ENCODE measurements around the gene ZNF888. TPM values are rescaled to one million over a fixed set of nuclear protein-coding genes. Genes with fewer than 3 reads are reported as not detected.

The ZNF888 gene
- total RNA-seq (1 to 10 TPM; 4.2 to 5.0 TPM), polyA plus RNA-seq (1 to 10 TPM; 1.1 to 1.5 TPM)
- long read RNA-seq, donor 1: 0 reads
- long read RNA-seq, donor 2: 0 reads

- Histone ChIP-seq H3K4me3 (ENCODE audit: low read length in 2 of 2) (peak within 1 kb of the TSS; percentile 58 to 67), H3K9me3 (ENCODE audit: control insufficient read depth, low read length) (no peaks in the 10 kb centered on the region), H3K36me3 (ENCODE audit: control insufficient read depth in 1 of 2, insufficient read depth in 2 of 2, low read length in 1 of 2) (no peaks in the 10 kb centered on the region), H3K27me3 (ENCODE audit: control insufficient read depth in 1 of 2, insufficient read depth in 2 of 2, low read length in 1 of 2) (no peaks in the 10 kb centered on the region), H3K4me1 (ENCODE audit: control insufficient read depth in 1 of 2, insufficient read depth in 2 of 2, low read length in 2 of 2) (no peaks in the 10 kb centered on the region), H3K27ac (ENCODE audit: low read depth in 1 of 2, low read length in 2 of 2) (peak within 1 kb of the TSS; percentile 45 to 92)
- ATAC-seq (ENCODE audit: low FRiP score): peak; percentile 99
- peak; percentile 90 to 96 for DNase-seq
- intact Hi-C loops (cut with DNase I): loop anchor here in 1 of 2 donors (2.0 kb wide), 1 partner anchor 26 kb away; the partner anchor contains the start of gene ZNF320
- WGBS, 2 donors: 1% methylated on average over 53 to 55 of the region's 55 CpGs
Measured at GRCh38 chr19:52922841-52923777, at the start of gene ZNF888. Gene ZNF888, minus strand, starts transcription at chr19:52923428. Its CDS starts 5,555 bp downstream, at chr19:52917873.

DNA sequence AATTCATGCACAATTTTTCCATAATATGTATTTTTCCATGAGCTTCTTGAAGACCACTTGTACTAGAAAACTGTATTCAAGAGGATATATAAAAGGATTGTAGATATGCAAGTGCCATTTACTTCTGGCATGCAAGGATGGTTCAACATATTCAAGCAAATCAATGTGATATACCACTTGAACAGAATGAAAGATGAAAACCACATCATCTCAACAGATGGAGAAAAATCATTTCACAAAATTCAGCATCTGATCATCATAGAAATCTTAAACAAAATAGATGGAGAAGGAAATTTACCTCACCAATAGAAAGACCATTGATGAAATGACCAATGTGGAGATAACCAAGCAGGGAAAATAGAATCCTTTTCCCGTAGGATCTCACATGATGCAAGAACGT is 44.5 kb upstream of the ZNF888 start:
- no peaks in the 10 kb centered on the region for H3K27me3 ChIP-seq (ENCODE audit: control insufficient read depth in 1 of 2, insufficient read depth in 2 of 2, low read length in 1 of 2)
- no peaks in the 10 kb centered on the region for H3K9me3 ChIP-seq (ENCODE audit: control insufficient read depth, low read length)
- intact Hi-C loops (cut with DNase I): loop anchor here in 1 of 2 donors (10.0 kb wide), 1 partner anchor 73 kb away; the partner anchor contains the start of gene ZNF320
- DNase-seq: no peak
- no peaks in the 10 kb centered on the region for H3K4me1 ChIP-seq (ENCODE audit: control insufficient read depth in 1 of 2, insufficient read depth in 2 of 2, low read length in 2 of 2)
- no peak overlapping the region for H3K4me3 ChIP-seq (ENCODE audit: low read length in 2 of 2)
- no peak overlapping the region for H3K27ac ChIP-seq (ENCODE audit: low read depth in 1 of 2, low read length in 2 of 2)
- ATAC-seq (ENCODE audit: low FRiP score): no peak
- WGBS, 2 donors: 97 to 99% methylated on average over 2 of the region's 2 CpGs
- peaks cover 1 to 4% of the 10 kb centered on the region in 2 donors for H3K36me3 ChIP-seq (ENCODE audit: control insufficient read depth in 1 of 2, insufficient read depth in 2 of 2, low read length in 1 of 2)

DNA sequence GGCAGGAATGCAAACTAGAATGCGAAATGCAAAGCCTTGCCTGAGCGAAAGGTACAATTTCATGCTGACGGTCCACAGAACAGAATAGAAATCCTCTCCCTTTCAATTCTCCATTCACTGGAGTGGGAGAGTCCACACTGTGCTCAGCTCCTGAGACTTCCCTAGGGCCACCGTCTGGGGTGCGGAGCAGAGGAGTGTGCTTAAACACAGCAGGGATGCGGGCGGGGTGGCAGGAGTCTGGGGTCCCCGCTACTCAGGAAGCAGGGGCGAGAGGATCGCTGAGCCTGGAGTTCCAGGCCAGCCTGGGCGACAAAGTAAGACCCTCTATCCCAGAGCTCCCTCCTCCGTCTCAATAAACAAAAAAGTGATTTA is 40.0 kb upstream of the ZNF888 start:
- intact Hi-C loops (cut with DNase I): loop anchor here in 1 of 2 donors (2.0 to 10.0 kb wide), 2 partner anchors 20 to 68 kb away; partner anchors contain the start of gene ZNF320
- Histone ChIP-seq H3K27me3 (ENCODE audit: control insufficient read depth in 1 of 2, insufficient read depth in 2 of 2, low read length in 1 of 2) (no peaks in the 10 kb centered on the region), H3K4me1 (ENCODE audit: control insufficient read depth in 1 of 2, insufficient read depth in 2 of 2, low read length in 2 of 2) (peaks cover 0 to 3% of the 10 kb centered on the region in 2 donors), H3K9me3 (ENCODE audit: control insufficient read depth, low read length) (peaks cover 9% of the 10 kb centered on the region), H3K27ac (ENCODE audit: low read depth in 1 of 2, low read length in 2 of 2) (peak overlapping the region in 1 of 2 donors; percentile 94), H3K36me3 (ENCODE audit: control insufficient read depth in 1 of 2, insufficient read depth in 2 of 2, low read length in 1 of 2) (no peaks in the 10 kb centered on the region), H3K4me3 (ENCODE audit: low read length in 2 of 2) (peak overlapping the region; percentile 59 to 70)
- peak; percentile 64 for ATAC-seq (ENCODE audit: low FRiP score)
- 1% methylated on average over 12 of the region's 12 CpGs for WGBS, 2 donors
- DNase-seq: no peak

DNA sequence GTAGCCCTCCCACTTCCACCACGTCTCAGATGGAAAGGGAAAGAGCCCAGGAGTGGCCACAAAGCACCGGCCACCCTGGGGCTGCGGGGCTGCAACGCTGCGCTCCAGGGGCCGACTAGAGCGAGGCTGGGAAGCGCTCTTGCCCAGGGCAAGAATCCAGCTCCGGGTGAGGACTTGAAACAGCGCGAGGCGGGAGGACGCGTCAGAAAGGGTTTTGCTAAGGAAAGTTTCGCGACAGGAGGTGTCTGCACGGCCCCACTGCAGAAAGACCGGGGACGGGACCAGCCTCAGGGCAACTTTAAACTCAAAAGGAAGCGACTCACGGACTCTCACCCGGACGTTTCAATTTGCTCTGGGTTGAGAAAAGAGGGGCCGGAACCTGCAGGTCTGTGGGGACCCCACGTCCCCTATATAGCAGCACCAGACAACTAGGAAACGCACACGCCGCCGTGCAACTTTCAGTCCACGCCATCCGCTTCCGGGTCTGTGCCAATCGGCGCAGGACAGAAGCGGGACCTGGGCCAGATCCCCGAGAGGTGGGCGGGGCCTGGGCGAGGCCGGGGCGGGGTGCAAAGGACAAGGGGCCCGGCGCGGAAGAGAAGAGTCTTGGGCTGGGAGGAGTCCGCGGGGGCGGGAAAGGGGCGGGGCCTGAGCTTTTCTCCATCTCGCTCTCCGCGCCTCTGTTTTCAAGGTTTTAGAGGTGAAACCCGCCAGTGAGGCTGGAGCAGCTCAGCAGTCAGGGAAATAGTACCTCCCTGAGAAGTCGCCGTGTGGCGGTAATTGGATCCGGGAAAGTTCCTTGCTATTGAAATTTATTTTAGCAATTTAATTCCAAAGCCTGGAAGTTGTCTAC is 39.4 kb upstream of the ZNF888 start, which contains the start of gene ZNF816:
ZNF816 (minus strand) TSS at position 488 of the 853 bp plus-strand sequence. CDS start 6,792 bp downstream, outside the sequence.
- H3K27me3 ChIP-seq (ENCODE audit: control insufficient read depth in 1 of 2, insufficient read depth in 2 of 2, low read length in 1 of 2): no peaks in the 10 kb centered on the region

DNA sequence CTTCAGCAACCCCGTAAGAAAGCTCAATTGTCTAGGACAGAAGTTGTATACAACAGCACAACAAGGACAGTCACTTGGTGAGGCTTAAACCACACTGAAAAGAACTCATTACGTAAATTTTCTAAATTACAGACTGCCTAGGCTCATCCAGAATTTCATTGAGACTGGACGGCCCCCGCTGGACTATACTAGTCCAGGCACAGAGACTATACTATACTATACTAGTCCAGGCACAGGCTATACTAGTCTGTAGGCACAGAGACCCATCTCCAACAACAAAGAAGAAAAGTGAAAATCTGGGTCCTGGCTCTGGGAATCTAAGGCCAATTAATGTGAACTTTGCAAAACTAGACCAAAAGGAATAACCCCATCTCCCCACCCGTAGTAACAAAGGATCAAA is 38.8 kb upstream of the ZNF888 start:
- WGBS, 2 donors: 14 to 15% methylated on average over 5 of the region's 5 CpGs
- intact Hi-C loops (cut with DNase I): loop anchor here in 1 of 2 donors (2.0 to 10.0 kb wide), 2 partner anchors 19 to 67 kb away; partner anchors contain the start of gene ZNF320
- no peak for DNase-seq
- Histone ChIP-seq H3K4me3 (ENCODE audit: low read length in 2 of 2) (peak overlapping the region; percentile 68 to 80), H3K36me3 (ENCODE audit: control insufficient read depth in 1 of 2, insufficient read depth in 2 of 2, low read length in 1 of 2) (peaks cover 2 to 3% of the 10 kb centered on the region in 2 donors), H3K4me1 (ENCODE audit: control insufficient read depth in 1 of 2, insufficient read depth in 2 of 2, low read length in 2 of 2) (peaks cover 0 to 3% of the 10 kb centered on the region in 2 donors), H3K9me3 (ENCODE audit: control insufficient read depth, low read length) (peaks cover 16% of the 10 kb centered on the region), H3K27ac (ENCODE audit: low read depth in 1 of 2, low read length in 2 of 2) (peak overlapping the region; percentile 68 to 84), H3K27me3 (ENCODE audit: control insufficient read depth in 1 of 2, insufficient read depth in 2 of 2, low read length in 1 of 2) (no peaks in the 10 kb centered on the region)
- ATAC-seq (ENCODE audit: low FRiP score): no peak

More for the DNA sequence above, 39.4 kb upstream of the ZNF888 start, which contains the start of gene ZNF816:
- Histone ChIP-seq H3K27ac (ENCODE audit: low read depth in 1 of 2, low read length in 2 of 2) (peak within 1 kb of the TSS; percentile 84 to 94), H3K4me3 (ENCODE audit: low read length in 2 of 2) (peak within 1 kb of the TSS; percentile 70 to 80), H3K4me1 (ENCODE audit: control insufficient read depth in 1 of 2, insufficient read depth in 2 of 2, low read length in 2 of 2) (peaks cover 0 to 3% of the 10 kb centered on the region in 2 donors), H3K9me3 (ENCODE audit: control insufficient read depth, low read length) (peaks cover 13% of the 10 kb centered on the region), H3K36me3 (ENCODE audit: control insufficient read depth in 1 of 2, insufficient read depth in 2 of 2, low read length in 1 of 2) (peaks cover 0 to 2% of the 10 kb centered on the region in 2 donors)
- WGBS, 2 donors: 0 to 1% methylated on average over 55 of the region's 55 CpGs
- intact Hi-C loops (cut with DNase I): loop anchor here in 1 of 2 donors (2.0 to 10.0 kb wide), 2 partner anchors 20 to 68 kb away; partner anchors contain the start of gene ZNF320
- DNase-seq (peak; percentile 99 to 100), ATAC-seq (ENCODE audit: low FRiP score) (peak; percentile 100)

DNA sequence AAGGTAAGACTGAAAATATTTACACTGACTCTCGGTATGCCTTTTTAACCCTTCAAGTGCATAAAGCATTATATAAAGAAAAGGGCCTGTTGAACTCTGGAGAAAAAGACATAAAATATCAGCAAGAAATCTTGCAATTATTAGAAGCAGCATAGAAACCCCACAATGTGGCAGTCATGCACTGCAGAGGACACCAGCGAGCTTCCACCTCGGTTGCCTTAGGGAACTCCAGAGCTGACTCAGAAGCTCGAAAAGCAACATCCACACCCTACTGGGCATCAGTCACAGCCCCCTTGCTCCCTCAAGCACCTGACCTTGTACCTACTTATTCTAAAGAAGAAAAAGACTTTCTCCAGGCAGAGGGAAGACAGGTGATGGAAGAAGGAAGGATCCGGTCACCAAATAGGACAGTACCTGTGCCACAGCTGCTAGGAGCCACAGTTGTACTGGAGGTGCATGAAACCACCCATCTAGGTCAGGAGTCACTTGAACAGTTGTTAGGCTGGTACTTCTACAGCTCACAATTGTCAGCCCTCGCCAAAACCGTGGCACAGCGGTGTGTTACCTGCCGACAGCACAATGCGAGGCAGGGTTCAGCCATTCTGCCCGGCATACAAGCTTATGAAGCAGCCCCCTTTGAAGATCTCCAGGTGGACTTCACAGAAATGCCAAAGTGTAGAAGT is 36.5 kb upstream of the ZNF888 start:
- H3K27me3 ChIP-seq (ENCODE audit: control insufficient read depth in 1 of 2, insufficient read depth in 2 of 2, low read length in 1 of 2): no peaks in the 10 kb centered on the region
- no peak overlapping the region for H3K4me3 ChIP-seq (ENCODE audit: low read length in 2 of 2)
- H3K27ac ChIP-seq (ENCODE audit: low read depth in 1 of 2, low read length in 2 of 2): no peak overlapping the region
- peaks cover 29% of the 10 kb centered on the region for H3K9me3 ChIP-seq (ENCODE audit: control insufficient read depth, low read length)
- intact Hi-C loops (cut with DNase I): loop anchor here in 1 of 2 donors (10.0 kb wide), 1 partner anchor 65 kb away; the partner anchor contains the start of gene ZNF320
- peaks cover 0 to 3% of the 10 kb centered on the region in 2 donors for H3K4me1 ChIP-seq (ENCODE audit: control insufficient read depth in 1 of 2, insufficient read depth in 2 of 2, low read length in 2 of 2)
- peaks cover 14 to 15% of the 10 kb centered on the region in 2 donors for H3K36me3 ChIP-seq (ENCODE audit: control insufficient read depth in 1 of 2, insufficient read depth in 2 of 2, low read length in 1 of 2)
- no peak for ATAC-seq (ENCODE audit: low FRiP score)
- DNase-seq: no peak
- 93 to 95% methylated on average over 11 of the region's 11 CpGs for WGBS, 2 donors

GRCh38 chr19:52957591-52957990 is 34.4 kb upstream of the ZNF888 start:
- H3K27ac ChIP-seq (ENCODE audit: low read depth in 1 of 2, low read length in 2 of 2): no peak overlapping the region
- peaks cover 0 to 3% of the 10 kb centered on the region in 2 donors for H3K4me1 ChIP-seq (ENCODE audit: control insufficient read depth in 1 of 2, insufficient read depth in 2 of 2, low read length in 2 of 2)
- H3K4me3 ChIP-seq (ENCODE audit: low read length in 2 of 2): no peak overlapping the region
- peaks cover 15 to 20% of the 10 kb centered on the region in 2 donors for H3K36me3 ChIP-seq (ENCODE audit: control insufficient read depth in 1 of 2, insufficient read depth in 2 of 2, low read length in 1 of 2)
- intact Hi-C loops (cut with DNase I): no loop called here
- ATAC-seq (ENCODE audit: low FRiP score): no peak
- no peaks in the 10 kb centered on the region for H3K27me3 ChIP-seq (ENCODE audit: control insufficient read depth in 1 of 2, insufficient read depth in 2 of 2, low read length in 1 of 2)
- DNase-seq: no peak
- WGBS, 2 donors: 91 to 97% methylated on average over 8 of the region's 8 CpGs
- H3K9me3 ChIP-seq (ENCODE audit: control insufficient read depth, low read length): peaks cover 35% of the 10 kb centered on the region

Data from aorta (tissue), 5 donors.